Activated CD4-positive, alpha-beta memory T cell treated with anti-CD3 and anti-CD28 coated beads for 36 hours (primary cell): ENCODE data around the gene LIPM. TPM values are rescaled to one million over a fixed set of nuclear protein-coding genes. Genes with fewer than 3 reads are reported as not detected.

Experiments
- CTCF ChIA-PET: fragments of 350-600 bp; sonication (Branson Sonifier 250); formaldehyde crosslinking; loops from one replicate; lab custom pipeline; 2021; ENCODE audit warnings: antibody characterized with exemption, inconsistent platforms; lab: Charles Lee
- POLR2A ChIA-PET: fragments of 350-600 bp; sonication (Branson Sonifier 250); formaldehyde crosslinking; loops from one replicate; lab custom pipeline; 2021; ENCODE audit warnings: antibody characterized with exemption; lab: Charles Lee
- DNase-seq: peaks from one replicate; pipeline ENCODE4 v3.0.0-alpha.2; 2020
- H3K27ac Mint-ChIP-seq: one replicate; pipeline ENCODE4 v1.8.0; 2021; ENCODE audit warnings: mixed read lengths
- H3K27me3 Mint-ChIP-seq: one replicate; pipeline ENCODE4 v1.8.0; 2021; ENCODE audit warnings: mixed read lengths
- H3K36me3 Mint-ChIP-seq: one replicate; pipeline ENCODE4 v1.8.0; 2021; ENCODE audit warnings: mixed read lengths
- H3K4me1 Mint-ChIP-seq: one replicate; pipeline ENCODE4 v1.8.0; 2021; ENCODE audit warnings: low read depth, mixed read lengths
- H3K4me3 Mint-ChIP-seq: one replicate; pipeline ENCODE4 v1.8.0; 2021; ENCODE audit warnings: mild to moderate bottlenecking, mixed read lengths
- H3K9me3 Mint-ChIP-seq: one replicate; pipeline ENCODE4 v1.8.0; 2021; ENCODE audit warnings: mixed read lengths
- intact Hi-C: fragments of 100-400 bp; cut with micrococcal nuclease; formaldehyde crosslinking; loops from one replicate; pipeline ENCODE4 v1.15.1; 2023
- total RNA-seq, 2 experiments: library from RNA; stranded (reverse); gene quantifications; one replicate each; pipeline ENCODE4 v1.2.3, GENCODE V29; 2021

LIPM gene
- total RNA-seq, 2 experiments from 2014 or later = not detected

- POLR2A ChIA-PET = no interaction called here
- no peaks in the 10 kb centered on the region for H3K9me3 Mint-ChIP-seq
- no peak overlapping the region for H3K27ac Mint-ChIP-seq
- CTCF ChIA-PET = interaction anchor here (1.0 to 6.7 kb wide), 2 partner anchors 7 to 90 kb away, joined by 3 to 62 read pairs; no protein-coding TSS in a partner anchor
- no peak overlapping the region for H3K4me3 Mint-ChIP-seq
- intact Hi-C loops = no loop called here
- no peak for DNase-seq
- H3K27me3 Mint-ChIP-seq = peaks cover 9% of the 10 kb centered on the region
- peaks cover 4% of the 10 kb centered on the region for H3K4me1 Mint-ChIP-seq
- no peaks in the 10 kb centered on the region for H3K36me3 Mint-ChIP-seq
Measured at GRCh38 chr10:88843171-88843570, 40.6 kb downstream of the LIPM start.

DNA sequence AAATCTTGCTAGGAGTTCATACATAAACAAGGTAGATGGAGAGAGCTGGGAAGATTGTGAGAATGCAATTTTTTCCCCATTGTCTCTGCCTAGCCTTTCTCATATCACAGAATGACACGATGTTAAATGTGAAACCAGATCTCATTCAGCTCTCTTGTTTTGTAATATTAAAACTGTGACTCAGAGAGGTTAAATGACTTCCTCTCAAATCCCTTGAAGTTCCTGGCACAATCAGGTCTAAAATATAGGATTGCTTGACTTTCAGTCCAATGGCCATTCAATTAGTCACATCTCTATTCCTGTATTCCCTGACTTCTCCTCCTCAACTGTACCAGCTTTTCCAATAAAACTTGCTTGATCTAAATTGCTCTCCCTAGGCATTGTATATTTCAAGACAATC, 46.0 kb downstream of the LIPM start:
- H3K27ac Mint-ChIP-seq = peak overlapping the region; percentile 76
- CTCF ChIA-PET = interaction anchor here (0.8 to 6.7 kb wide), 4 partner anchors 10 to 85 kb away, joined by 3 to 62 read pairs (median 8); no protein-coding TSS in a partner anchor
- DNase-seq = no peak
- H3K36me3 Mint-ChIP-seq = no peaks in the 10 kb centered on the region
- H3K4me1 Mint-ChIP-seq = peaks cover 14% of the 10 kb centered on the region
- intact Hi-C loops = loop anchor here (1.0 to 5.0 kb wide), 6 partner anchors 14 to 758 kb away; partner anchors contain the start of gene FAS
- H3K27me3 Mint-ChIP-seq = peaks cover 13% of the 10 kb centered on the region
- H3K4me3 Mint-ChIP-seq = no peak overlapping the region
- POLR2A ChIA-PET = interaction anchor here (1.0 to 1.1 kb wide), 2 partner anchors 12 to 52 kb away, joined by 4 to 5 read pairs; no protein-coding TSS in a partner anchor
- no peaks in the 10 kb centered on the region for H3K9me3 Mint-ChIP-seq

DNA sequence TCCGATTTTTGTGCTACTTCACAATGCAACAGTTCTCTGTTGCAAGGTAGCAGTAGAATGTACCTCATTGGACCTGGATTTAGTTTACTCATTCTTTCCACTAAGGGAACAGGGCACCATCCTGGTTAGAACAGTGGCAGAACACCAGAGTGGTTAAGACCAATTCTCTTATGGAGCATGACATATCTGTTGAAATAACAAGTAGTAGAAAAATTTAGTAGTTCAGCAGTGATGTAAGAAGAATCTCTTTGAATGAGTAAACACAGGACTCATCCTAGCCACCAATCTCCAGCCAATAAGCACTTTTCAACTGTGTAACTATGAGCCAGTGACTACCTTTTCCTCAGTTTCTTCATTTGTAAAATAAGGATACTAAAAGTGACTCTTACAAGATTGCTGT, 46.7 kb downstream of the LIPM start:
- no peaks in the 10 kb centered on the region for H3K36me3 Mint-ChIP-seq
- H3K9me3 Mint-ChIP-seq = no peaks in the 10 kb centered on the region
- CTCF ChIA-PET = interaction anchor here (0.7 to 6.7 kb wide), 4 partner anchors 9 to 85 kb away, joined by 3 to 62 read pairs (median 8); no protein-coding TSS in a partner anchor
- H3K4me3 Mint-ChIP-seq = no peak overlapping the region
- POLR2A ChIA-PET = no interaction called here
- intact Hi-C loops = loop anchor here (1.0 to 5.0 kb wide), 7 partner anchors 9 to 758 kb away; partner anchors contain the start of gene FAS
- H3K27me3 Mint-ChIP-seq = peaks cover 11% of the 10 kb centered on the region
- peaks cover 14% of the 10 kb centered on the region for H3K4me1 Mint-ChIP-seq
- DNase-seq = no peak
- H3K27ac Mint-ChIP-seq = peak overlapping the region; percentile 76

GRCh38 chr10:88850712-88851111, 48.2 kb downstream of the LIPM start:
- DNase-seq = no peak
- ChIA-PET CTCF (interaction anchor here (1.0 to 1.4 kb wide), 2 partner anchors 15 to 367 kb away, joined by 3 read pairs; no protein-coding TSS in a partner anchor), POLR2A (no interaction called here)
- Mint-ChIP-seq H3K9me3 (no peaks in the 10 kb centered on the region), H3K36me3 (no peaks in the 10 kb centered on the region), H3K27ac (no peak overlapping the region), H3K27me3 (peaks cover 4% of the 10 kb centered on the region), H3K4me1 (peaks cover 20% of the 10 kb centered on the region), H3K4me3 (no peak overlapping the region)
- intact Hi-C loops = no loop called here

GRCh38 chr10:88851706-88852105, 49.2 kb downstream of the LIPM start, which contains the start of gene ANKRD22:
ANKRD22 (minus strand) TSS chr10:88851844; CDS start chr10:88851607, 237 bp downstream.
- no peak within 1 kb of the TSS for H3K4me3 Mint-ChIP-seq
- POLR2A ChIA-PET = no interaction called here
- DNase-seq = no peak
- intact Hi-C loops = no loop called here
- H3K36me3 Mint-ChIP-seq = no peaks in the 10 kb centered on the region
- no peaks in the 10 kb centered on the region for H3K9me3 Mint-ChIP-seq
- CTCF ChIA-PET = interaction anchor here (0.9 to 1.7 kb wide), 3 partner anchors 11 to 16 kb away, joined by 3 read pairs; no protein-coding TSS in a partner anchor
- H3K27ac Mint-ChIP-seq = no peak within 1 kb of the TSS
- peaks cover 20% of the 10 kb centered on the region for H3K4me1 Mint-ChIP-seq
- peaks cover 6% of the 10 kb centered on the region for H3K27me3 Mint-ChIP-seq

DNA sequence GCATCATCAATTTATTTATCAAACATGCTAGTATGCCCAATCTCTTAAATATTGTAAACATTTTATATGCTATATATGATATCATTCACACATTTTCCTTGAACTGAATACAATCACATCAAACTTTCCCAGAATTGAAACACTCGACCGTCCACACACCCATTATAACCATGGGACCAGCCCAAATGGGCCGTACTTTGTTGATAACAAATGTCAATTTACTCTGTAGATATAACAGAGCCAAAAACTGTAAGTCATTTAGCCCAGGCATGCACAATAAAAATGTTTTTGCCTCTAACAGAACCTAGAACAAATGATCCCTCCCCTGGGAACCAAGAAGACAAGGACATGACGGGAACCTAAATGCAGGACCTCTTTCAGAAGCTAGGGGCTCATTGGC, 49.8 kb downstream of the LIPM start:
- intact Hi-C loops = no loop called here
- H3K27me3 Mint-ChIP-seq = peaks cover 10% of the 10 kb centered on the region
- H3K4me3 Mint-ChIP-seq = no peak overlapping the region
- H3K9me3 Mint-ChIP-seq = no peaks in the 10 kb centered on the region
- DNase-seq = no peak
- no peaks in the 10 kb centered on the region for H3K36me3 Mint-ChIP-seq
- no peak overlapping the region for H3K27ac Mint-ChIP-seq
- CTCF ChIA-PET = interaction anchor here (1.0 to 1.7 kb wide), 3 partner anchors 11 to 81 kb away, joined by 3 to 5 read pairs (median 3); no protein-coding TSS in a partner anchor
- POLR2A ChIA-PET = no interaction called here
- H3K4me1 Mint-ChIP-seq = peaks cover 20% of the 10 kb centered on the region

- H3K27ac Mint-ChIP-seq = no peak overlapping the region
- DNase-seq = no peak
- POLR2A ChIA-PET = no interaction called here
- CTCF ChIA-PET = interaction anchor here (0.9 to 1.7 kb wide), 5 partner anchors 10 to 80 kb away, joined by 3 to 5 read pairs (median 3); partner anchors contain the start of gene STAMBPL1
- no peak overlapping the region for H3K4me3 Mint-ChIP-seq
- H3K36me3 Mint-ChIP-seq = no peaks in the 10 kb centered on the region
- peaks cover 10% of the 10 kb centered on the region for H3K27me3 Mint-ChIP-seq
- no peaks in the 10 kb centered on the region for H3K9me3 Mint-ChIP-seq
- intact Hi-C loops = no loop called here
- H3K4me1 Mint-ChIP-seq = peaks cover 20% of the 10 kb centered on the region
Measured at GRCh38 chr10:88853155-88853881, 50.8 kb downstream of the LIPM start.

DNA sequence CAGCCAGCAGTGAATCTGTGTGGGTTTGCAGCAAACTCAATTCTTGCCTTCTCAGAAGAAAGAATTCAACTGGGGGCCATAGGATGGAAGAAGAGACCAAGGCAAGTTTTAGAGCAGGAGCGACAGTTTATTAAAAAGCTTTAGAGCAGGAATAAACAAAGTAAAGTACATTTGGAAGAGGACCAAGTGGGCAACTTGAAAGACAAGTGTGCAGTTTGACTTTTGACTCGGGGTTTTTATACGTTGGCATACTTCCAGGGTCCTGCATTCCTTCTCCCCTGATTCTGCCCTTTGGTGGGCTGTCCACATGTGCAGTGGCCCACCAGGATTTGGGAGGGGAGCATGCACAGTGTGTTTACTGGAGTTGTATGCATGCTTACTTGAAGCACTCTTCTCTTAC, 52.2 kb downstream of the LIPM start:
- intact Hi-C loops = no loop called here
- Mint-ChIP-seq H3K4me3 (no peak overlapping the region), H3K27me3 (peaks cover 10% of the 10 kb centered on the region), H3K9me3 (no peaks in the 10 kb centered on the region), H3K4me1 (peaks cover 16% of the 10 kb centered on the region), H3K36me3 (no peaks in the 10 kb centered on the region), H3K27ac (no peak overlapping the region)
- no peak for DNase-seq
- POLR2A ChIA-PET = no interaction called here
- CTCF ChIA-PET = interaction anchor here (1.3 kb wide), 1 partner anchor 25 kb away, joined by 3 read pairs; the partner anchor contains the start of gene STAMBPL1

DNA sequence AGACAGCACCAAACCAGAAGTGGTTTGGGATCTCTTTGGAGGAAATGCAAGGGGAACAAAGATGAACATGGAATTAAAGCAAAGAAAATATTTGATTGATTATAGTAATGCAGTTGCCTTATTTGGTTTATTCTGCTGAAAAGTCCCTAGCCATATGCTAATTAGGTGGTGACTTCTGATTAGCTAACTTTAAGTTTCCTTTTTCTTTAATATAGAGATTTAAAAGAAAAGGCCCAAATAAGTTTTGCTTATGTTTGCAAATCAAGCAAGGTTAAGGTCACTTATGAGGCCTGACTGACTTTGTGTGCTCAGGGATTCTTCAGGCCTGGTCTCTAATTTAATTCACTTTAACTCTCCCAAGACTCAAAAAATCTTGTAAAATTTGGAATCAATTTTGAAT, 55.3 kb downstream of the LIPM start:
- CTCF ChIA-PET = interaction anchor here (0.6 to 1.4 kb wide), 3 partner anchors 9 to 44 kb away, joined by 3 to 4 read pairs (median 3); no protein-coding TSS in a partner anchor
- intact Hi-C loops = loop anchor here (1.0 to 2.0 kb wide), 2 partner anchors 9 to 23 kb away; partner anchors contain the start of gene STAMBPL1
- Mint-ChIP-seq H3K27me3 (peaks cover 9% of the 10 kb centered on the region), H3K9me3 (no peaks in the 10 kb centered on the region), H3K36me3 (no peaks in the 10 kb centered on the region), H3K4me1 (peaks cover 21% of the 10 kb centered on the region), H3K4me3 (no peak overlapping the region), H3K27ac (no peak overlapping the region)
- no peak for DNase-seq
- POLR2A ChIA-PET = no interaction called here

DNA sequence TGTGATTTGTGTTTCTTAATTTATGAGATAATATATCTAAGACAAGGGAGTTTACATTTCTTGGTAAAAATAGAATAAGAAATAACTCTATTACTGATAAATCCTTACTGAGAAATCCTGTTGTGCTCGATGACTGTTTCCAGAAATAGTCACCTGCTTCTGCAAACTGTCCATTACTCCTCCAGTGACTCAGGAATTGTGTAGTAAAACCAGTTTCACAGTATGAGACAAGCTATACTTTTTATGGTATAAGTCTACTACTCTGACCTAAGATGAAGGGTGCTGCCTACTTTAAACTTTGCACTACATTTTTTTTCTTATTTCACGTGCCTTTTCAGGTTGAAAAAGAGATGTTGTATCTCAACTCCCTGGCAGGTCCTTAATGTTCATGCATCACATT, 56.0 kb downstream of the LIPM start:
- no peak overlapping the region for H3K4me3 Mint-ChIP-seq
- peaks cover 11% of the 10 kb centered on the region for H3K27me3 Mint-ChIP-seq
- no peak overlapping the region for H3K27ac Mint-ChIP-seq
- no peaks in the 10 kb centered on the region for H3K36me3 Mint-ChIP-seq
- no peak for DNase-seq
- intact Hi-C loops = loop anchor here (1.0 to 2.0 kb wide), 2 partner anchors 9 to 22 kb away; partner anchors contain the start of gene STAMBPL1
- peaks cover 21% of the 10 kb centered on the region for H3K4me1 Mint-ChIP-seq
- CTCF ChIA-PET = interaction anchor here (0.6 to 1.4 kb wide), 4 partner anchors 10 to 43 kb away, joined by 3 to 4 read pairs (median 3); no protein-coding TSS in a partner anchor
- no peaks in the 10 kb centered on the region for H3K9me3 Mint-ChIP-seq
- POLR2A ChIA-PET = no interaction called here

- H3K9me3 Mint-ChIP-seq = no peaks in the 10 kb centered on the region
- peaks cover 11% of the 10 kb centered on the region for H3K27me3 Mint-ChIP-seq
- intact Hi-C loops = no loop called here
- no peak overlapping the region for H3K27ac Mint-ChIP-seq
- H3K36me3 Mint-ChIP-seq = no peaks in the 10 kb centered on the region
- DNase-seq = no peak
- H3K4me1 Mint-ChIP-seq = peaks cover 16% of the 10 kb centered on the region
- ChIA-PET CTCF (interaction anchor here (1.9 kb wide), 1 partner anchor 25 kb away, joined by 6 read pairs; no protein-coding TSS in a partner anchor), POLR2A (interaction anchor here (2.5 kb wide), 1 partner anchor 18 kb away, joined by 6 read pairs; the partner anchor contains the start of gene STAMBPL1)
- no peak overlapping the region for H3K4me3 Mint-ChIP-seq
Measured at GRCh38 chr10:88861036-88861435, 58.5 kb downstream of the LIPM start.
